SU-DHL-6 (cell line): ENCODE data around the gene SACM1L.

ENCODE experiments used
- EZH2phosphoT487 ChIP-seq: fragments of 200-600 bp; sonication (generic), shearing (Covaris generic); conservative IDR thresholded peaks from 2 replicates; pipeline ENCODE4 v1.6.1; 2018; ENCODE audit warnings: mild to moderate bottlenecking, antibody characterized with exemption, low read length, moderate library complexity, mixed read lengths
- TF ChIP-seq, protein P1 (sequence below): fragments of 200-600 bp; sonication (generic); IDR thresholded peaks from one replicate; pipeline ENCODE4 v1.5.1; 2017; ENCODE audit warnings: antibody characterized with exemption, mild to moderate bottlenecking, low read length, moderate library complexity; ENCODE audit not compliant: insufficient read depth, poor library complexity, severe bottlenecking

DNA sequence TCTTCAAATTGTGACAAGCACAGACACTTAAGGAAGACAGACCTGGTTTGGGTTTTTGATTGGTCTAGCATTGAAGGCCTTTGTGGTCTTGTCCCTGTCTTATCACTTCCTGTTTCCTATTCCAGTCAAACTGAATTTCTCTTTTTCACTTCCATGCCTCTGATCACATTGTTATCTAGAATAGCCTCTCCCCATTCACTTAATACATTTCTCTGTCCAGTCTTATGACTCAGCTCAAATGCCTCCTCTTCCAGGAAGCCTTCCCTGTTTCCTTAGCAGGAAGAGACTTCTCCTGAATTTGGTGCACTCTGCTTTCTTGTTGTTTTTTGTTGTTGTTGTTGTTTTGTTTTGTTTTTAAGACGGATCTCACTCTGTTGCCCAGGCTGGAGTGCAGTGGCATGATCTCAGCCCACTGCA is 49.1 kb upstream of the SACM1L start:
- TF ChIP-seq, protein P1, sequence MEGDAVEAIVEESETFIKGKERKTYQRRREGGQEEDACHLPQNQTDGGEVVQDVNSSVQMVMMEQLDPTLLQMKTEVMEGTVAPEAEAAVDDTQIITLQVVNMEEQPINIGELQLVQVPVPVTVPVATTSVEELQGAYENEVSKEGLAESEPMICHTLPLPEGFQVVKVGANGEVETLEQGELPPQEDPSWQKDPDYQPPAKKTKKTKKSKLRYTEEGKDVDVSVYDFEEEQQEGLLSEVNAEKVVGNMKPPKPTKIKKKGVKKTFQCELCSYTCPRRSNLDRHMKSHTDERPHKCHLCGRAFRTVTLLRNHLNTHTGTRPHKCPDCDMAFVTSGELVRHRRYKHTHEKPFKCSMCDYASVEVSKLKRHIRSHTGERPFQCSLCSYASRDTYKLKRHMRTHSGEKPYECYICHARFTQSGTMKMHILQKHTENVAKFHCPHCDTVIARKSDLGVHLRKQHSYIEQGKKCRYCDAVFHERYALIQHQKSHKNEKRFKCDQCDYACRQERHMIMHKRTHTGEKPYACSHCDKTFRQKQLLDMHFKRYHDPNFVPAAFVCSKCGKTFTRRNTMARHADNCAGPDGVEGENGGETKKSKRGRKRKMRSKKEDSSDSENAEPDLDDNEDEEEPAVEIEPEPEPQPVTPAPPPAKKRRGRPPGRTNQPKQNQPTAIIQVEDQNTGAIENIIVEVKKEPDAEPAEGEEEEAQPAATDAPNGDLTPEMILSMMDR = no peak
- TF ChIP-seq EZH2phosphoT487 = no peak
